ENCODE data around the gene KCNN4. TPM values are rescaled to one million over a fixed set of nuclear protein-coding genes. Genes with fewer than 3 reads are reported as not detected.

Gene KCNN4
- total RNA-seq, 4 donors from 2014 or later = 26.5 to 72.2 (median 37.4) TPM; not detected in 1

DNA sequence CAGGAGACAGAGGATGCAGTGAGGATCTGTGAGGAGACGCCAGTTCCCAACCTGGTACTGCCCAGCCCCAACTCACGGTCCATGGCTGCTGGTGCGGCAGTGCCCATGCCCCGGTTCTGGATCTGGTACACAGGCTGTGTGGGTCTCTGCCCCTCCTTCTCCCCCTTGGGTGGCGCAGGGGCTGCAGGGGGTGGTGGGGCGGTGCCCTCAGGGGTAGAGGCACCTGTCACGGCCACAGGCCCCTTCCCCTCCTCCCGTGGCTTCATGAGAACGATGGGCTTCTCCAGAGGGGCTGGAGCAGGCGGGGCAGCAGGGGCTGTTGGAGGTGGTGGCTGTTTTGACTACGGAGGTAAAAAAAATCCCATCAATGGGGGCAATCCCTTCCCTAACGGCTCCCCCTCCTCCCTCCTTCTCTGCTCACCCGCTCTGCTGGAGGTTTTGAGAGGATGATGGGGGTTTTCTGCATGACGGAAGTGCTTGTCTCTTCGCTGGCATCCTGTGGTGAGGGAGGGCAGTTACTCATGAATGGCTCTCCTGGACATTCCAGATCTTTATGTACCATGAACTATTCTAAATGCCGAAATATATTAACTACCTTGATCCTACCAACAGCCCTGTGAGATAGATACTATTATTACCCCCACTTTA is 33.1 kb downstream of the KCNN4 start:
- H3K27me3 ChIP-seq = no peaks in the 10 kb centered on the region
- no peaks in the 10 kb centered on the region for H3K9me3 ChIP-seq
- H3K4me1 ChIP-seq = peaks cover under 1 to 25% (median 8%) of the 10 kb centered on the region in 4 donors
- H3K27ac ChIP-seq = no peak overlapping the region
- no peak overlapping the region for H3K4me3 ChIP-seq
- no peak for TF ChIP-seq POLR2A (IDR thresholded peaks at IDR 0.05)
- TF ChIP-seq POLR2AphosphoS5 (IDR thresholded peaks at IDR 0.05) = no peak
- WGBS, 2 donors (ENCODE audit: low coverage in 1 of 2) = 79 to 80% methylated on average over 3 to 15 of the region's 16 CpGs
- intact Hi-C loops (cut with DNase I; ENCODE audit: low total_unique reads) = loop anchor here (5.0 kb wide), 1 partner anchor 35 kb away; the partner anchor contains the start of gene KCNN4
- in situ Hi-C loops (cut with MboI; ENCODE audit: low pct_ligation_motif_present in 1 of 4, low pct_unique_long_range_greater_than_20kb in 1 of 4, low sequenced_read_pairs in 3 of 4) = no loop called here
- no peak for DNase-seq
- H3K36me3 ChIP-seq = peaks cover 0 to 35% (median 11%) of the 10 kb centered on the region in 4 donors

DNA sequence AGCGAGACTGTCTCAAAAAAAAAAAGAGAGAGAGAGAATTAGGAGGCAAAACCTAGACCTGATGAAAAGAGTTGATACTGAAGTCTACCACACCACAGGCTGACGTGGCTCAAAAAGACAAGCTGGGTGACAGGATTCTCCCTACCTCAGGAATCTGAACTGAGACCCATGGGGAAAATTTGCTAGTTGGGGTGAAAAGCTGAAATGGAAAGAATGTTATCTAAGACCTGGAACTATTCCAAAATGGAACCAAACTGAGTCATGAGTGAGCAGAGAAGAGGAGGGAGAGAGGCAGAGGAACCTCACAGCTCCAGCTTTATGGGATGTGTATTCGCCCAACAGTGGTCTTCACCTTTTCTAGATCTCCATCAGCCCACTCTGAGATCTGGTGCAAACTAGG is 37.7 kb downstream of the KCNN4 start:
- no peaks in the 10 kb centered on the region for H3K27me3 ChIP-seq
- H3K27ac ChIP-seq = no peak overlapping the region
- TF ChIP-seq POLR2AphosphoS5 (IDR thresholded peaks at IDR 0.05) (no peak), POLR2A (IDR thresholded peaks at IDR 0.05) (no peak), EP300 (IDR thresholded peaks at IDR 0.05; ENCODE audit: low read depth) (no peak)
- TF ChIP-seq, protein P1, sequence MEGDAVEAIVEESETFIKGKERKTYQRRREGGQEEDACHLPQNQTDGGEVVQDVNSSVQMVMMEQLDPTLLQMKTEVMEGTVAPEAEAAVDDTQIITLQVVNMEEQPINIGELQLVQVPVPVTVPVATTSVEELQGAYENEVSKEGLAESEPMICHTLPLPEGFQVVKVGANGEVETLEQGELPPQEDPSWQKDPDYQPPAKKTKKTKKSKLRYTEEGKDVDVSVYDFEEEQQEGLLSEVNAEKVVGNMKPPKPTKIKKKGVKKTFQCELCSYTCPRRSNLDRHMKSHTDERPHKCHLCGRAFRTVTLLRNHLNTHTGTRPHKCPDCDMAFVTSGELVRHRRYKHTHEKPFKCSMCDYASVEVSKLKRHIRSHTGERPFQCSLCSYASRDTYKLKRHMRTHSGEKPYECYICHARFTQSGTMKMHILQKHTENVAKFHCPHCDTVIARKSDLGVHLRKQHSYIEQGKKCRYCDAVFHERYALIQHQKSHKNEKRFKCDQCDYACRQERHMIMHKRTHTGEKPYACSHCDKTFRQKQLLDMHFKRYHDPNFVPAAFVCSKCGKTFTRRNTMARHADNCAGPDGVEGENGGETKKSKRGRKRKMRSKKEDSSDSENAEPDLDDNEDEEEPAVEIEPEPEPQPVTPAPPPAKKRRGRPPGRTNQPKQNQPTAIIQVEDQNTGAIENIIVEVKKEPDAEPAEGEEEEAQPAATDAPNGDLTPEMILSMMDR (IDR thresholded peaks at IDR 0.05) = no peak
- DNase-seq = no peak
- in situ Hi-C loops (cut with MboI; ENCODE audit: low pct_ligation_motif_present in 1 of 4, low pct_unique_long_range_greater_than_20kb in 1 of 4, low sequenced_read_pairs in 3 of 4) = loop anchor here in 2 of 4 donors (5.0 kb wide), 1 partner anchor 44 kb away; no protein-coding TSS in a partner anchor
- no peak overlapping the region for H3K4me3 ChIP-seq
- intact Hi-C loops (cut with DNase I; ENCODE audit: low total_unique reads) = no loop called here
- H3K36me3 ChIP-seq = peaks cover 0 to 32% (median 3%) of the 10 kb centered on the region in 4 donors
- H3K9me3 ChIP-seq = no peaks in the 10 kb centered on the region
- peaks cover 0 to 38% (median 21%) of the 10 kb centered on the region in 4 donors for H3K4me1 ChIP-seq
- 67 to 87% methylated on average over 1 to 3 of the region's 3 CpGs for WGBS, 2 donors (ENCODE audit: low coverage in 1 of 2)

- Histone ChIP-seq H3K9me3 (no peaks in the 10 kb centered on the region), H3K4me1 (peaks cover 0 to 38% (median 21%) of the 10 kb centered on the region in 4 donors), H3K4me3 (no peak overlapping the region), H3K27ac (peak overlapping the region; percentile 81 to 90 (median 88)), H3K27me3 (no peaks in the 10 kb centered on the region), H3K36me3 (peaks cover 0 to 31% (median 0%) of the 10 kb centered on the region in 4 donors)
- 82 to 85% methylated on average over 10 of the region's 10 CpGs for WGBS, 2 donors (ENCODE audit: low coverage in 1 of 2)
- intact Hi-C loops (cut with DNase I; ENCODE audit: low total_unique reads) = no loop called here
- in situ Hi-C loops (cut with MboI; ENCODE audit: low pct_ligation_motif_present in 1 of 4, low pct_unique_long_range_greater_than_20kb in 1 of 4, low sequenced_read_pairs in 3 of 4) = loop anchor here in 2 of 4 donors (5.0 kb wide), 1 partner anchor 46 kb away; no protein-coding TSS in a partner anchor
- no peak for TF ChIP-seq POLR2AphosphoS5 (IDR thresholded peaks at IDR 0.05)
- TF ChIP-seq POLR2A (IDR thresholded peaks at IDR 0.05) = no peak
- TF ChIP-seq EP300 (IDR thresholded peaks at IDR 0.05; ENCODE audit: low read depth) = no peak
- TF ChIP-seq, protein P1 (IDR thresholded peaks at IDR 0.05) = no peak
- no peak for DNase-seq
Measured at GRCh38 chr19:43741075-43741825, 39.5 kb downstream of the KCNN4 start.

GRCh38 chr19:43739439-43740235 is 41.1 kb downstream of the KCNN4 start:
- in situ Hi-C loops (cut with MboI; ENCODE audit: low pct_ligation_motif_present in 1 of 4, low pct_unique_long_range_greater_than_20kb in 1 of 4, low sequenced_read_pairs in 3 of 4) (loop anchor here in 2 of 4 donors (5.0 kb wide), 1 partner anchor 48 kb away; no protein-coding TSS in a partner anchor), intact Hi-C loops (cut with DNase I; ENCODE audit: low total_unique reads) (loop anchor here (5.0 kb wide), 1 partner anchor 863 kb away; no protein-coding TSS in a partner anchor)
- peak; percentile 87 for DNase-seq
- H3K27me3 ChIP-seq = no peaks in the 10 kb centered on the region
- peak overlapping the region; percentile 81 to 90 (median 88) for H3K27ac ChIP-seq
- peaks cover 0 to 27% (median 20%) of the 10 kb centered on the region in 4 donors for H3K4me1 ChIP-seq
- no peak overlapping the region for H3K4me3 ChIP-seq
- WGBS, 2 donors (ENCODE audit: low coverage in 1 of 2) = 54 to 78% methylated on average over 7 to 16 of the region's 16 CpGs
- H3K36me3 ChIP-seq = peaks cover 0 to 30% (median 0%) of the 10 kb centered on the region in 4 donors
- TF ChIP-seq, protein P1 (IDR thresholded peaks at IDR 0.05) = peak in 1 of 5 experiments; percentile 18
- TF ChIP-seq POLR2AphosphoS5 (IDR thresholded peaks at IDR 0.05) (peak; percentile 36 to 94 (median 87)), EP300 (IDR thresholded peaks at IDR 0.05; ENCODE audit: low read depth) (peak; percentile 12), POLR2A (IDR thresholded peaks at IDR 0.05) (peak; percentile 79)
- no peaks in the 10 kb centered on the region for H3K9me3 ChIP-seq

Measured in transverse colon (tissue), 4 donors.